ENCODE measurements around the gene TMEM219. TPM values are rescaled to one million over a fixed set of nuclear protein-coding genes. Genes with fewer than 3 reads are reported as not detected.
"Not testable (repeated sequence)": the region's sequence is repeated elsewhere in the genome, so short reads cannot be mapped to it uniquely, and the experiment has no call there.

TMEM219 gene
- total RNA-seq, 1 donor from 2014 or later, result 139 TPM

- TF ChIP-seq CTCF (conservative IDR thresholded peaks at IDR 0.05; ENCODE audit: low read depth, low read length), result no peak
- DNase-seq (ENCODE audit: low read depth), result no peak
- H3K4me3 ChIP-seq (ENCODE audit: low read depth, low read length), result no peak overlapping the region
Measured at GRCh38 chr16:30017277-30017656, 55.4 kb downstream of the TMEM219 start.

- H3K4me3 ChIP-seq (ENCODE audit: low read depth, low read length); DNase-seq (ENCODE audit: low read depth): not testable (repeated sequence)
Measured at GRCh38 chr16:30017937-30018336, 56.1 kb downstream of the TMEM219 start.

GRCh38 chr16:30018731-30019158, 56.9 kb downstream of the TMEM219 start:
- DNase-seq (ENCODE audit: low read depth), result no peak
- H3K4me3 ChIP-seq (ENCODE audit: low read depth, low read length), result no peak overlapping the region
- no peak for TF ChIP-seq CTCF (conservative IDR thresholded peaks at IDR 0.05; ENCODE audit: low read depth, low read length)

Other genes with a start within 250 kb of the TMEM219 start
- not detected in 2 replicates for gene C16orf54, start 216.1 kb upstream of the TMEM219 start, total RNA-seq
- gene ZG16, start 183.8 kb upstream of the TMEM219 start, total RNA-seq, result not detected in 2 replicates
- gene KIF22, start 171.3 kb upstream of the TMEM219 start, total RNA-seq, result 105 and 118 TPM in 2 replicates
- gene MAZ, start 155.6 kb upstream of the TMEM219 start, total RNA-seq, result 174 and 293 TPM in 2 replicates
- 0.35 TPM in 1 of 2 replicates, not detected in the other for gene PRRT2, start 149.9 kb upstream of the TMEM219 start, total RNA-seq
- 62.3 and 63.2 TPM in 2 replicates for gene PAGR1, start 145.9 kb upstream of the TMEM219 start, total RNA-seq
- gene MVP, start 141.6 kb upstream of the TMEM219 start, total RNA-seq, result 179 and 205 TPM in 2 replicates
- gene CDIPT, start 98.9 kb upstream of the TMEM219 start, total RNA-seq, result 79.0 and 83.3 TPM in 2 replicates
- 2.2 and 12.8 TPM in 2 replicates for gene SEZ6L2, start 62.5 kb upstream of the TMEM219 start, total RNA-seq
- gene ASPHD1, start 61.6 kb upstream of the TMEM219 start, total RNA-seq, result 11.1 and 14.2 TPM in 2 replicates
- 6.6 and 17.4 TPM in 2 replicates for gene KCTD13, start 35.9 kb upstream of the TMEM219 start, total RNA-seq
- gene TAOK2, start 11.8 kb downstream of the TMEM219 start, total RNA-seq, result 31.6 and 31.9 TPM in 2 replicates
- 9.5 and 14.0 TPM in 2 replicates for gene HIRIP3, start 33.5 kb downstream of the TMEM219 start, total RNA-seq
- 86.9 and 108 TPM in 2 replicates for gene INO80E, start 34.2 kb downstream of the TMEM219 start, total RNA-seq
- 0.17 and 0.22 TPM in 2 replicates for gene DOC2A, start 48.9 kb downstream of the TMEM219 start, total RNA-seq
- gene C16orf92, start 61.1 kb downstream of the TMEM219 start, total RNA-seq, result not detected in 2 replicates
- not detected in 2 replicates for gene TLCD3B, start 69.2 kb downstream of the TMEM219 start, total RNA-seq
- gene ALDOA, start 103.7 kb downstream of the TMEM219 start, total RNA-seq, result 1,398 and 2,089 TPM in 2 replicates
- gene PPP4C, start 113.9 kb downstream of the TMEM219 start, total RNA-seq, result 98.4 and 178 TPM in 2 replicates
- 0.07 and 1.3 TPM in 2 replicates for gene TBX6, start 129.8 kb downstream of the TMEM219 start, total RNA-seq
- gene YPEL3, start 134.1 kb downstream of the TMEM219 start, total RNA-seq, result 16.0 and 41.3 TPM in 2 replicates
- 0.72 TPM in 1 of 2 replicates, not detected in the other for gene GDPD3, start 151.5 kb downstream of the TMEM219 start, total RNA-seq
- 33.6 and 34.4 TPM in 2 replicates for gene MAPK3, start 161.1 kb downstream of the TMEM219 start, total RNA-seq
- gene CORO1A, start 221.5 kb downstream of the TMEM219 start, total RNA-seq, result 24.1 and 26.3 TPM in 2 replicates
- 421 and 538 TPM in 2 replicates for gene BOLA2B, start 231.6 kb downstream of the TMEM219 start, total RNA-seq
- gene SLX1A, start 231.8 kb downstream of the TMEM219 start, total RNA-seq, result 57.7 and 158 TPM in 2 replicates
- 6.6 and 12.1 TPM in 2 replicates for gene SULT1A3, start 237.2 kb downstream of the TMEM219 start, total RNA-seq